ENCODE data around the gene CREBBP.
A peak's percentile ranks its signal among the peaks of the same experiment; 100 is the strongest.
"Not testable (repeated sequence)": the region's sequence is repeated elsewhere in the genome, so short reads cannot be mapped to it uniquely, and the experiment has no call there.

CREBBP gene

DNA sequence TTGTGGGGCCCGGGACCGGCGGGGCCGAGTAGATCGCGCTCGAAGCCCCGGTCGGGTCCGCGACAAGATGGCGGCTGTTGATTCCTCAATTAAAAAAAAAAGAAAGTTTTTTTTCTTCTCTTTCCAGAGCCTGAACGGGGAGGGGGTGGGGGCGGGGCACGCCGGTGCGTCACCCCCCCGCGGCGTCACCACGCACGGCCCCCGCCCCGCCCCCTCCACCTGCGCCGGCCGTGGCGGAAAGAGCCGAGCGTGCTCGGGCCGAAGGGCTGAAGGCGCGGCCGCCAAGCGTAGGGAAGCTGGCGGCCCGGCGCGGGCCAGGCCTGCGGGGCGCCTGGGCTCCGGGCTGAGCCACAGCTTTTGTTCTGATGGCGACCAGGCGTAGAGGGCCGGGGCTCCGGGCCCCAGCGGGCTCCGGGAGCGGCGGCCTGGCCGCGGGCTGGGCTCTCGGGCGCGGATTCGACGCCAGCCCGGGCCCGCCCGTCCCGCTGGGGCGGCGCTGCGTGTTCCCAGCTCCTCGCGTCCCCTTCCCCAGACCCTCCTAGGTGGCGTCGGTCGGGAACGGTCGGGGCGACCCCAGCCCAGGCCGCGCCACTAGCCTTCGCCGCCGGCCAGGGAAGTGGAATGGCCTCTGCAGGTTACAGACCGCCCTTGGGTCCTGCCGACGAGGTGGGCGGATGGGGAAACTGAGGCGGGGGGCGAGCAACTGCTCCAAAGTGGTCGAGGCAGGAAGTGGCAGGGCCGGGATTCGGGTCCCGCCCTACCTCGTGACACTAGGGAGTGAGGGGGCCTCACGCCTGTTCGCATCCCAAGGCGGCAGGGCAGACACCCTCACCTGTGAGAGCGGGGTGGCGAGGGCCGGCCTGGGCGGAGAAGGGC lies at the start of gene CREBBP:
TSS of gene CREBBP (minus strand) at position 91 of the 876 bp plus-strand sequence. CDS start 797 bp downstream, outside the sequence.
- TF ChIP-seq ZFX (IDR thresholded peaks at IDR 0.05) (peak; percentile 85), CTCF (conservative IDR thresholded peaks at IDR 0.05) (no peak)

DNA sequence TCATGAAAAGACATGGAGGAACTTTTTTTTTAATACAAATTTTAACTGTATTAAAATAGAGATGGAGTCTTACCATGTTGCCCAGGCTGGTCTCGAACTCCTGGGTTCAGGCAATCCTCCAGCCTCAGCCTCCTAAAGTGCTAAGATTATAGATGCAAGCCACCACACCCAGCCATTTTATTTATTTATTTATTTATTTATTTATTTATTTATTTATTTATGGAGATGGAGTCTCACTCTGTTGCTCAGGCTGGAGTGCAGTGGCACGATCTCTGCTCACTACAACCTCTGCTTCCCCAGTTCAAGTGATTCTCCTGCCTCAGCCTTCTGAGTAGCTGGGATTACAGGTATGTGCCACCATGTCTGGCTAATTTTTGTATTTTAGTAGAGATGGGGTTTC lies 46.6 kb upstream of the CREBBP start:
- not testable (repeated sequence) for H3K27ac ChIP-seq

More for the DNA sequence above, at the start of gene CREBBP:
- H3K27ac ChIP-seq: peak within 1 kb of the TSS; percentile 93

GRCh38 chr16:3924763-3925162 lies 44.2 kb upstream of the CREBBP start:
- TF ChIP-seq ZFX (IDR thresholded peaks at IDR 0.05) (no peak), CTCF (conservative IDR thresholded peaks at IDR 0.05) (no peak)
- H3K27ac ChIP-seq: no peak overlapping the region

DNA sequence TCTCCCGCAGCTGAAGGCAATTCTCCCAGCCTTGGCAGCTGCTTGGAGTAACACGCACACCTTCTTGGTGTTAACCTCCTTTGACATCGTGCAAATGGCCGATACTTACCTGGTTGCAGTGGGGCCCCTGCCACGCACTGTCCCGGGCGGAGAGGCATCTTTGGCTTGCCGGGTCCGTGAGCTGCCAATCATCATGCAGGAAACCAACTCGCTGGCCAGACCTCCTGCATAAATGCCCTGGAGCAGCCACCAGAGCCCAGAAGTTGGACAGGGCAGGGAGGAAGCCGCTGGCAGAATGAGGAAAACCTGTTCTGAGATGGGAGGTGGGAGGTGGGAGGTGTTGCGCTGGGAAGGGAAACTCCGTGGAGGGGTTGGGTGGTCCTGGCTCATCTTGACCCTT lies 41.7 kb upstream of the CREBBP start:
- H3K27ac ChIP-seq: peak overlapping the region; percentile 25; the same call in 1 of the 2 replicates
- TF ChIP-seq ZFX (IDR thresholded peaks at IDR 0.05): no peak
- TF ChIP-seq CTCF (conservative IDR thresholded peaks at IDR 0.05): no peak

- no peak overlapping the region for H3K27ac ChIP-seq
- TF ChIP-seq CTCF (conservative IDR thresholded peaks at IDR 0.05): no peak
- TF ChIP-seq ZFX (IDR thresholded peaks at IDR 0.05): no peak
These were observed 39.7 kb upstream of the CREBBP start for GRCh38 chr16:3920206-3920605.

DNA sequence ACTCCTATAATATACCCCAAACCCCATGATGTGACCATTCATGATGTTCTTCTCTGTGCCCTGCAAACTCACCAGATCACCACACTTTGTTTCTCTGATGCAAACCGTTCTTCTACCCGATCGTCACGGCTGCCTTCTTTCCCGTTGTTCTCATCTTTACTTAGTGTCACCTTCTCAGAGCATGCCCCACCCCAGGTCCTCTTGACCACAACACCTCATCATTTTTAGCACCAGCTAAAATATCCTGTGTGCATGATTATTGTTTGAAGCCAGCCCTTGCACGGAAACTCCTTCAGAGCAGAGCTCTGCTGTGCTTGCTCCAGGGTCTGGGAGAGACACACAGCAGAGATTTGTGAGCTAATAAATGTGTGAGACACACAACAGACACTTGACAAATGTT lies 38.9 kb upstream of the CREBBP start:
- TF ChIP-seq CTCF (conservative IDR thresholded peaks at IDR 0.05) (no peak), ZFX (IDR thresholded peaks at IDR 0.05) (no peak)
- no peak overlapping the region for H3K27ac ChIP-seq

DNA sequence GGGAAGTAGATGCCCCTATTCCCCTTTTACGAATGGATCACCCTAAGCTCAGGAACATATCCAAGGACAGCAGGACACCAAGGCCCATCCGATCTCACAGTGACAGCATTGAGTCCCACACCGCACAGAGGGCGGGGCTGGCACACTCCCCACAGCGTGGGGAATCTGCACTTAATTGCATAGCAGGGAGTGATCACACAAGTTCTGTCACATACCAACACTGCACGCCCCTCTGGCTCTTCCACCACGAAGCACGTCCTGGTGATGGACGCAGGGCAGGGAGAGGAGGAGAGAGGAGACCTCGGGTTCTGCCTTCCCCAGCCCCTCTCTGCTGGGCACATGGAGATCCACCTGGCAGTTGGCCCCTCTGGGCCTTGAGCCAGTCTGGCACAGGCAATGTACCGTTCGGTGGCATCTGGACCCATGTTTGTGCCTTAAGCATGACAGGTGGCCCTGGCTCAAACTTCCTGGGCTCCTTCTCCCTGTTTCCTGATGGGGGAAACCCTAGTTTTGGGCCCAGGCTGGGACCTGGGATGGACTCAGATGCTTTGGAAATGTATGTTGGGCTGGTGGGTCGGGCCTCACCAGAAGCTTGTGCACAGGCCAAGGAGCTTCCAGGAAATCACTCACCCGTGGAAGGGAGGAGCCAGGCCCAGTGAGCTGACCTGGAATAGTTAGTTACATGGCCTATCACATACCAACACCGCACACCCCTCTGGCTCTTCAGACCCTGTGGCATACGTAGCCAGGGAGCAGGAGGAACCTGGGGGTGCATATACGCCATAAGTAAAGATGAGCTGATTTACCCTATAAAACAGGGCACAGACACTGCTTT lies 35.1 kb upstream of the CREBBP start:
- TF ChIP-seq ZFX (IDR thresholded peaks at IDR 0.05) (no peak), CTCF (conservative IDR thresholded peaks at IDR 0.05) (no peak)
- H3K27ac ChIP-seq: no peak overlapping the region
